Stimulated activated CD4-positive, alpha-beta T cell treated with anti-CD3 and anti-CD28 coated beads, Interleukin-15, amount 100 ng/mL, for 1 hour (primary cell): Measurements from ENCODE around the gene NUDT9.
"Not testable (repeated sequence)": the region's sequence is repeated elsewhere in the genome, so short reads cannot be mapped to it uniquely, and the experiment has no call there.

ENCODE experiments used
- DNase-seq, 2 donors: peaks; one replicate each; pipeline ENCODE4 v3.0.0-alpha.2; 2020; ENCODE audit warnings: low read depth in 1 of 2, low spot score in 1 of 2

NUDT9 gene

DNA sequence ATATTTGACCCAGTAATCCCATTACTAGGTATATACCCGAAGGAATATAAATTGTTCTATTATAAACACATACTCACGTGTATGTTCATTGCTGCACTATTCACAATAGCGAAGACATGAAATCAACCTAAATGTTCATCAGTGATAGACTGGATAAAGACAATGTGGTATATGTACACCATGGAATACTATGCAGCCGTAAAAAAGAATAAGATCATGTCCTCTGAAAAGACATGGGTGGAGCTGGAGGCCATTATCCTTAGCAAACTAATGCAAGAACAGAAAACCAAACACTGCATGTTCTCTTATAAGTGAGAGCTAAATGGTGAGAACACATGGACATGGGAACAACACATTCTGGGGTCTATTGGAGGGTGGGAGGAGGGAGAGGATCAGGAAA, 36.5 kb downstream of the NUDT9 start:
- no peak for DNase-seq

GRCh38 chr4:87461281-87461700, 38.9 kb downstream of the NUDT9 start:
- no peak for DNase-seq

DNA sequence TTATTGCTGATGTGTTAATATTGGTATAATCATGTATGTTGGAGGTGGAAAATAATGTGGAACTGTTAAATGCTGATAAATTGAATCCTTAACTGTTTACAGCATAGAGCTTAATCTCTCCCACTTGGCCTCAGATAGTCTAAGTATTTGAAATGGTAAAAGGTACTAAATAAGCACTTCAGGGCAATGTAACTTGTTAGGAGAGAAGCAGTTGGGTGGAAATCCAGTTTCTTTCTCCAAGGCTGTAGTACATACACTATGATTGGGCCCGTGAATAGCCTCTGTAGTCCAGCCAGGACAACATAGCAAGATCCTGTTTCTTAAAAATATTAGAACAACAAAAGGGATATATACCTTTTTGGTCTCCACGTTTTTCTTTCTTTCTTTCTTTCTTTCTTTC, 39.7 kb downstream of the NUDT9 start:
- DNase-seq = no peak

DNA sequence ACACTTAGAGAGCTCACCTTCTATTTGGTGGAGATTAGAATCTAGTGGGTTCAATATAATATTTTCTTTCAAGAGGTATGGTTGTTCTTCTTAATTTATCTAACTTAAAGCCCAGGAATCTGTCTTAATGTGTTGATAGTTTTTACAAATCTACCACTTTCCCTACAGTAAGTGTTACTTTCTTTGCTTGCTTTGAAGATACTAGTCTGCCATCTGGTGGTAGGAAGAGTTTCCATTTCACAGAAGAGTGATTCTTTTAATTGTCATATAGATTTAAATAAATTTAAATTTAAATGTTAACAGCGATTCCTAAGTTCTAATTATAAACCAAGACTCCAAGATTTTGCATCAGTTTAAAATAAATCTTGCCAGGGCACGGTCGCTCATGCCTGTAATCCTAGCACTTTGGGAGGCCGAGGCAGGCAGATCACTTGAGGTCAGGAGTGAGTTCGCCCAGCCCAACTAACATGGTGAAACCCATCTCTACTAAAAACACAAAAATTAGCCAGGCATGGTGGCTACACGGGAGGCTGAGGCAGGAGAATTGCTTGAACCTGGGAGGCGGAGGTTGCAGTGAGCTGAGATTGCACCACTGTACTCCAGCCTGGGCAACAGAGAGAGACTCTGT, 43.5 kb downstream of the NUDT9 start:
- DNase-seq = no peak

DNA sequence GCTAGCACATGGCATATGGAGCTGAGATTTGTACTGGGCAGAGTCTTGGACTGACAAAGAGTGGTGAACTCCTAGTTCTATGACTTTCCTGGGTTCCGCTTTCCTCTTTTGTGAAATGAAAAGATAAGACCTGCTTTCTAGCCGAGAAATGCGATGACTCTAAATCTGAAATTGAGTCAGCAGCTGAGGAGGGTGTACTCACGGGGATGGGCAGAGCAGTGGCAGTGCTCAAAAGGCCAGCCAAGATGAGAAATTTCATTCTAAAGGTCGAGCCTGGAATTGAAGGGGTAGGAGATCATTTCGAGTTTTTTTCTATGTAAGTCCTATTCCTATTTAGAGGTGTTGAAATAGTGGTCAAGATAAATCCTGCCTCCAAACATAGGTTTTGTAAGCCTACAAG, 47.0 kb downstream of the NUDT9 start:
- no peak for DNase-seq

DNA sequence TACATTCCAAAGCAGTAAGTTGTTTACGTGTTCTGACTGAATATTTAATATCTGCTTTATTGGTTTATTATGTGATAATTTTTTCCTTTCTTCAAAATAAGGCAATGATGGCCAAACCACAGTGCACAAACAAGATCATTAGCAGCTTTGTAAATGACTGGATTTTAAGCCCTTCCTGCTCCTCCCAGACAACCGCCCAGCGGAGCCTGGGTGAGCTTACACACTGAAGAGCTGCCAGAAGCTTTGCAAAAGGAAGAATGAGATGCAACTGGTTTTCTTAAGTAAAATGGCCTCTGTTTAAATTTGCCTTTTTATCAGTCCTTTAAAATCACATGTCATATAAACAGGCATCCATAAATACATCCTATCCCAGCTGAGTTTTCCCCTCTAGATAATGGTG, 54.6 kb downstream of the NUDT9 start:
- DNase-seq = no peak

- no peak for DNase-seq
These were observed 56.4 kb downstream of the NUDT9 start for GRCh38 chr4:87478732-87479250.

- DNase-seq = no peak
These were observed 59.0 kb downstream of the NUDT9 start for GRCh38 chr4:87481377-87481776.

GRCh38 chr4:87483247-87483646, 60.9 kb downstream of the NUDT9 start:
- not testable (repeated sequence) for DNase-seq

DNA sequence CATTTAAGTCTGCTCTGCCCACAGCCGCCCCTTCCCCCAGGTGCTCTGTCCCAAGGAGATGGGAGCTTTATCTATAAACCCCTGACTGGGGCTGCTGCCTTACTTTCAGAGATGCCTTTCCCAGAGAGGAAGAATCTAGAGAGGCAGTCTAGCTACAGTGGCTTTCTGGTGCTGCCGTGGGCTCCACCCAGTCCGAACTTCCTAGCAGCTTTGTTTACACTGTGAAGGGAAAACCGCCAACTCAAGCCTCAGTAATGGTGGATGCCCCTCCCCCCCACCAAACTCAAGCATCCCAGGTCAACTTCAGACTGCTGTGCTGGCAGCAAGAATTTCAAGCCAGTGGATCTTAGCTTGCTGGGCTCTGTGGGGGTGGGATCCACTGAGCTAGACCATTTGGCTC, 66.3 kb downstream of the NUDT9 start:
- not testable (repeated sequence) for DNase-seq

DNA sequence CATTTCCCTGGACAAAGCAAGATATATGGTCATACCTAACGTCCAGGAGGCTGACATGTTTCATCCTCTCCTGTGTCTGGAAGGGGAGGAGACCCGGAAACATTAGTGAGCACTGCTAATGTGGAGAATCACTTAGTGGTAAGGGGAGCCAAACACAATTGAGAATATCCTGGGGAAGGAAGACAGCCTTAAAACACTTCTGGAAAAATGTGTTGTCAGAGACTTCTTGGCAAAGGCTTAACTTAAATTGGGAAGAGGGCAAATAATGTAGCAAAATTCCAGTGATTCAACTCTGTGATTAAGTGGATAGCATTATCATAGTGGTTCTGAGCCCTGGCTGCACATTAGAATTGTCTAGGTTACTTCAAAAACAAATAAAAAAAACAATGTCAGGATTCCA, 67.3 kb downstream of the NUDT9 start:
- no peak for DNase-seq

DNA sequence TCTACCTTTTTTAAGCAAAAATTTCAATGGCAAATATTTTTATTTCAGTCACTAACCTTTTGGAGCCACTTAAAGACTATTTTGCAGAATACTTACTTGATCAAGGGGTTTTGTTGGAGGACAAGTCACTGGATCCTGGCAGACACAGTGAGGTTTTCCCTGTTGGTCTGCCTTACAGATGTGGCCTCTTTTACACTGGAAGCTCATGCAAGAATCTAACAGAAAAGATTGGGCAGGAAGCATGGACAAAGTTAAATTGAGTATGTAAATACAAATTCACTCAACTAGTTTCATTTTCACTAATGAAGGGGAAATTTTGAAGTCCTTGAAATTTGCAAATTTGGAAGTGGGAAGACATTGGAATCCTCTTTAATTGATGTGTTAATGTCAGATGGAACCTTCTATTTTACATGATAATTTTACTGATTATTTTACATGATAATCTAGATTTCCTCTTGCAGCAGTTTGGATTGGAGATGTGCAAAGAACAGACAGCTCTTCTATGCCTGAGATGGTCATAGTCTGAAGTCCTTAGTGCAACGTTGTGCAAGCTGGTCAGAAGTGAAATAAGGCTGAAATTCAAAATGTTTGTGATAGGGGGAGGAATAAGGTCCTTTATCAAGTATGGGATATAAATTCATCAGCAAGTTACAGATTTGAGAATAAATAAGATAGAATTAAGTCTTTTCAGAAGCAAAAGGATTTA, 68.4 kb downstream of the NUDT9 start:
- no peak for DNase-seq

- DNase-seq = no peak
These were observed 69.1 kb downstream of the NUDT9 start for GRCh38 chr4:87491436-87491835.

GRCh38 chr4:87491851-87492250, 69.5 kb downstream of the NUDT9 start:
- not testable (repeated sequence) for DNase-seq

- no peak for DNase-seq
These were observed 70.7 kb downstream of the NUDT9 start for GRCh38 chr4:87493115-87493514.

DNA sequence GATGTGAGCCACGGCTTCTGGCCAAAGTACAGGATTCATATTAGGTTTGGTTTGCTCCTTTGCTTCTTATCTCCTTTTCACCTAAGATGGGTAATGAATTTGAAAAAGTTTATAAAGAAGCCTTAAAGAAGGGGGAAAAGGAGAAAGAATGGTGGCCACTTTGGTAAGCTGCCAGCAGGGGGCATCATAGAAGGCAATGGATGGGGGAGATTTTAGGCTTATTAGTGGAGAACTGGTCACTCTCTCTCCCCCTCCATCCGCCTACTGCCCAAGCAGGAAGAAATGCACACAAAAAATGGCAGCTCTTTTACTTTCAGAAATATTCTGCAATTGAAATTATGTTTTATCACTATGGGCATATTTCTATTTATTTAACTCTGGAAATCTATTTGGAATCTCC, 74.8 kb downstream of the NUDT9 start:
- DNase-seq = no peak

DNA sequence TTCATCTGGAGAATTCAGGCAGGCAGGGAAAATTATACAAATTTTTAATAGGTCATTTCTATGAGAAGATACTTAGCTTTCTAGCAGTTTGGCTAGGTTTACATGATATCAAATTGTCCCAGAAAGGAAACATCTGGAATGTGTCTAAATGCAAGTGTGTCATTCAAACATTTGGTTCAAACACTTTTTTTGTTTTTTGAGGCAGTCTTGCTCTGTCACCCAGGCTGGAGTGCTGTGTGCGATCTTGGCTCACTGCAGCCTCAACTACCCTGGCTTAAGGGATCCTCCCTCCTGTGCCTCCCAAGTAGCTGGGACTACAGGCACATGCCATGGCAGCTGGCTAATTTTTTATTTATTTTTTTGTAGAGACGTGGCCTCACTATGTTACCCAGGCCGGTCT, 75.2 kb downstream of the NUDT9 start:
- no peak for DNase-seq

- no peak for DNase-seq
These were observed 76.1 kb downstream of the NUDT9 start for GRCh38 chr4:87498446-87498900.

GRCh38 chr4:87499403-87500091, 77.2 kb downstream of the NUDT9 start:
- DNase-seq = no peak

- no peak for DNase-seq
These were observed 77.7 kb downstream of the NUDT9 start for GRCh38 chr4:87500092-87500462.

DNA sequence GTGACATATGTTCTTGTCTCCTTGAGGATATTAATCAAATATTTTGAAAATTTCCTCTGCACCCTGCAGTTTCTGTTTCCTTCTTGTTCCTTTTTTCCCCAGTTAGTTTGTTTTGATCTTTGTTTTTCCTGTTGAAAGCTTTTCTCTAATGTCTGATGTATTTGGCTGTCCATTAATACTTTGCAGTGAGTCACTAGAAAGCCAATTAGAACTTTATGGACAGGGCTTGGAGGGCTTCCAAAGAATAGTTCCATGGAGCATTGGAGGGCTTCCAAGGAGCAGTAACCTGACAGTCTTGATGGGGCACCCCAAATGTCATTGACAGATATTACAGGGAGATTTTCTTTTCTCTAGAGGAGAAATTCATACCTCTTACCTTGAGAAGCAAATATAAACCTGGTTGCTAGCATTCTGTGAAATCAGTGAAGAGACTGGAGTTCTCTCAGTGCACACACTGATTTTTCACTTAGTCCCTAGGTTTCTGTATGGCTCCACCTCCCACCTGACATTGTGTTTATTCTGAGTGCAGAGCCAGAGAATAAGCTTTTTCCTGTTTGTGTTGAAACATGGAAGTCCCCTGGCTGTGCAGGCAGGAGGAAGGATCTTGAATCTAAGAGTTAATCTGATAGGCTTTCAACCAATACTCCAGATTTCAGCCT, 80.3 kb downstream of the NUDT9 start:
- no peak for DNase-seq

DNA sequence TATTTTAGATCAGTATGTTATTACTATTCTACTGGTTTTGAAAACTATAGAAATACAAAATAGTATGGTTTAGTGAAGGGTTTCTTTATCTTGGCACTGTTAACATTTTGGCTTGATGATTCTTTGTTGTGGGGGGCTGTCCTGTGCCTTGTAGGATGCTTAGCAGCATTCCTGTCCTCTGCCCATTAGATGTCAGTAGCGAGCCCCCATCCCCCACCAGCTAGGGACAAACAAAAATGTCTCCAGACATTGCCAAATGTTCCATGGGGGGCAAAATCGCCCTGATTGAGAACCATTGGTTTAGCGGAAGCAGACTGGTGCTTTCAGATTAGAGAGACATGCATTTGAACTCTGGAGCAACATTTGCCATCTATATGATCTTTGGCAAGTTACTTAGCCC, 83.5 kb downstream of the NUDT9 start:
- DNase-seq = no peak
